NT2/D1 (cell line): ENCODE results near the gene HOXD10.

Experiments used
- SUZ12 ChIP-seq: IDR thresholded peaks from 2 replicates; pipeline ENCODE4 v1.6.1; 2011; ENCODE audit not compliant: insufficient read length, insufficient read depth; ENCODE audit errors: extremely low read depth
- YY1 ChIP-seq: IDR thresholded peaks from 2 replicates; pipeline ENCODE4 v1.6.1; 2011; ENCODE audit not compliant: insufficient read length, insufficient read depth
- ZNF274 ChIP-seq: IDR thresholded peaks from 2 replicates; pipeline ENCODE4 v1.6.1; 2011; ENCODE audit warnings: mild to moderate bottlenecking, low read depth, low read length

- TF ChIP-seq ZNF274 (no peak), SUZ12 (no peak), YY1 (no peak)
Measured at GRCh38 chr2:176079831-176080539, 36.6 kb upstream of the HOXD10 start.
